ENCODE data around the gene MAPT. TPM values are rescaled to one million over a fixed set of nuclear protein-coding genes. Genes with fewer than 3 reads are reported as not detected.

Gene MAPT
- total RNA-seq, 6 donors from 2014 or later, result 2.1 to 3.7 (median 2.8) TPM

GRCh38 chr17:46056800-46057304 is 162.5 kb downstream of the MAPT start:
- peaks cover 0 to 42% (median 0%) of the 10 kb centered on the region in 4 donors for H3K36me3 ChIP-seq
- H3K27me3 ChIP-seq, result no peaks in the 10 kb centered on the region
- ATAC-seq (ENCODE audit: low FRiP score in 2 of 2) (peak in 1 of 2 donors; percentile 88), DNase-seq (no peak)
- WGBS, 2 donors, result 56 to 58% methylated on average over 4 of the region's 4 CpGs
- no peaks in the 10 kb centered on the region for H3K9me3 ChIP-seq
- no peak for TF ChIP-seq POLR2A (IDR thresholded peaks at IDR 0.05)
- H3K4me1 ChIP-seq, result peaks cover 2 to 13% (median 3%) of the 10 kb centered on the region in 4 donors
- H3K4me3 ChIP-seq, result no peak overlapping the region
- no peak overlapping the region for H3K27ac ChIP-seq

- Histone ChIP-seq H3K27ac (no peak overlapping the region), H3K9me3 (no peaks in the 10 kb centered on the region), H3K4me3 (no peak overlapping the region), H3K27me3 (no peaks in the 10 kb centered on the region), H3K4me1 (peaks cover 2 to 13% (median 3%) of the 10 kb centered on the region in 4 donors), H3K36me3 (peaks cover 0 to 42% (median 0%) of the 10 kb centered on the region in 4 donors)
- DNase-seq, result no peak
- ATAC-seq (ENCODE audit: low FRiP score in 2 of 2), result no peak
- WGBS, 2 donors, result 95% methylated on average over 4 of the region's 4 CpGs
- TF ChIP-seq POLR2AphosphoS5 (IDR thresholded peaks at IDR 0.05), result no peak
- no peak for TF ChIP-seq EP300 (IDR thresholded peaks at IDR 0.05)
- TF ChIP-seq CTCF (IDR thresholded peaks at IDR 0.05), result no peak
- no peak for TF ChIP-seq POLR2A (IDR thresholded peaks at IDR 0.05)
Observed at GRCh38 chr17:46057366-46057765, 163.0 kb downstream of the MAPT start.

- H3K4me3 ChIP-seq, result no peak overlapping the region
- ATAC-seq (ENCODE audit: low FRiP score in 2 of 2) (no peak), DNase-seq (no peak)
- TF ChIP-seq EP300 (IDR thresholded peaks at IDR 0.05) (no peak), POLR2A (IDR thresholded peaks at IDR 0.05) (no peak), CTCF (IDR thresholded peaks at IDR 0.05) (no peak), POLR2AphosphoS5 (IDR thresholded peaks at IDR 0.05) (no peak)
- H3K27me3 ChIP-seq, result no peaks in the 10 kb centered on the region
- no peaks in the 10 kb centered on the region for H3K9me3 ChIP-seq
- H3K36me3 ChIP-seq, result peaks cover 0 to 48% (median 5%) of the 10 kb centered on the region in 4 donors
- no peak overlapping the region for H3K27ac ChIP-seq
- WGBS, 2 donors, result 64 to 85% methylated on average over 6 of the region's 6 CpGs
- peaks cover 3 to 18% (median 9%) of the 10 kb centered on the region in 4 donors for H3K4me1 ChIP-seq
Observed at GRCh38 chr17:46059486-46059885, 165.1 kb downstream of the MAPT start.

- no peaks in the 10 kb centered on the region for H3K27me3 ChIP-seq
- H3K4me1 ChIP-seq, result peaks cover 3 to 18% (median 9%) of the 10 kb centered on the region in 4 donors
- H3K9me3 ChIP-seq, result no peaks in the 10 kb centered on the region
- H3K27ac ChIP-seq, result no peak overlapping the region
- 89 to 93% methylated on average over 2 of the region's 2 CpGs for WGBS, 2 donors
- H3K4me3 ChIP-seq, result no peak overlapping the region
- TF ChIP-seq POLR2AphosphoS5 (IDR thresholded peaks at IDR 0.05), result no peak
- TF ChIP-seq CTCF (IDR thresholded peaks at IDR 0.05), result no peak
- no peak for TF ChIP-seq POLR2A (IDR thresholded peaks at IDR 0.05)
- no peak for TF ChIP-seq EP300 (IDR thresholded peaks at IDR 0.05)
- DNase-seq, result no peak
- ATAC-seq (ENCODE audit: low FRiP score in 2 of 2), result no peak
- H3K36me3 ChIP-seq, result peaks cover 2 to 54% (median 5%) of the 10 kb centered on the region in 4 donors
Observed at GRCh38 chr17:46060461-46060860, 166.1 kb downstream of the MAPT start.

DNA sequence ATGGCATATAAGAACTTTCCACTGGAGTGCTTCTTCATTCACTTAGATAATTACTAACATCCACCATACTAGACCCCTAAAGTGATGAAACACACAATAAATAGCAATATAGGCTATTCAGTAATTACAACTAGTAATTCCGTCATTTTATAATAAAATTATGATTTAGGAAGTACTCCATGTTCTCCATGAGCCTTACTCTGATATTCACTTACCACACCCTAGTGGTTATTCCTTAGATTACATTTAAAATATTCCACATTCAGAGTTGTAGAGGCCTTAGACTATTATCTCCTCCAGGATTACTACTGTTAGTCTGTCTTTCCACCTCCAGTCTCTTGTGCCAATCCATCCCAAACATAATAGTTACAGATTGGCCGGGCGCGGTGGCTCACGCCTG is 167.1 kb downstream of the MAPT start:
- no peaks in the 10 kb centered on the region for H3K27me3 ChIP-seq
- no peak overlapping the region for H3K4me3 ChIP-seq
- H3K4me1 ChIP-seq, result peaks cover 3 to 18% (median 9%) of the 10 kb centered on the region in 4 donors
- no peaks in the 10 kb centered on the region for H3K9me3 ChIP-seq
- DNase-seq (peak in 1 of 2 donors; percentile 30), ATAC-seq (ENCODE audit: low FRiP score in 2 of 2) (no peak)
- WGBS, 2 donors, result 92 to 97% methylated on average over 5 of the region's 5 CpGs
- H3K27ac ChIP-seq, result no peak overlapping the region
- H3K36me3 ChIP-seq, result peaks cover 9 to 59% (median 12%) of the 10 kb centered on the region in 4 donors
- no peak for TF ChIP-seq POLR2AphosphoS5 (IDR thresholded peaks at IDR 0.05)
- no peak for TF ChIP-seq POLR2A (IDR thresholded peaks at IDR 0.05)
- TF ChIP-seq CTCF (IDR thresholded peaks at IDR 0.05), result peak in 5 of 6 experiments; percentile 11 to 42 (median 22)
- no peak for TF ChIP-seq EP300 (IDR thresholded peaks at IDR 0.05)
